ENCODE measurements around the gene CNTNAP2.
"Not testable (repeated sequence)": the region's sequence is repeated elsewhere in the genome, so short reads cannot be mapped to it uniquely, and the experiment has no call there.

The CNTNAP2 gene

GRCh38 chr7:148261523-148261922 lies 2144.9 kb downstream of the CNTNAP2 start:
- no peak for DNase-seq (ENCODE audit: extremely low read depth in 1 of 2, low read depth in 1 of 2)

GRCh38 chr7:148261996-148262688 lies 2145.5 kb downstream of the CNTNAP2 start:
- DNase-seq (ENCODE audit: extremely low read depth in 1 of 2, low read depth in 1 of 2), result no peak

- DNase-seq (ENCODE audit: extremely low read depth in 1 of 2, low read depth in 1 of 2), result peak in 1 of 2 donors; percentile 53
These were observed 2146.2 kb downstream of the CNTNAP2 start for GRCh38 chr7:148262721-148263229.

- no peak for DNase-seq (ENCODE audit: extremely low read depth in 1 of 2, low read depth in 1 of 2)
These were observed 2148.4 kb downstream of the CNTNAP2 start for GRCh38 chr7:148264933-148265557.

GRCh38 chr7:148265896-148266295 lies 2149.3 kb downstream of the CNTNAP2 start:
- no peak for DNase-seq (ENCODE audit: extremely low read depth in 1 of 2, low read depth in 1 of 2)

GRCh38 chr7:148266795-148267194 lies 2150.2 kb downstream of the CNTNAP2 start:
- DNase-seq (ENCODE audit: extremely low read depth in 1 of 2, low read depth in 1 of 2), result no peak

- no peak for DNase-seq (ENCODE audit: extremely low read depth in 1 of 2, low read depth in 1 of 2)
These were observed 2154.0 kb downstream of the CNTNAP2 start for GRCh38 chr7:148270576-148270975.

- no peak for DNase-seq (ENCODE audit: extremely low read depth in 1 of 2, low read depth in 1 of 2)
These were observed 2157.5 kb downstream of the CNTNAP2 start for GRCh38 chr7:148274118-148274517.

- DNase-seq (ENCODE audit: extremely low read depth in 1 of 2, low read depth in 1 of 2), result no peak
These were observed 2158.8 kb downstream of the CNTNAP2 start for GRCh38 chr7:148275359-148275890.

GRCh38 chr7:148276314-148277041 lies 2159.9 kb downstream of the CNTNAP2 start:
- no peak for DNase-seq (ENCODE audit: extremely low read depth in 1 of 2, low read depth in 1 of 2)

- DNase-seq (ENCODE audit: extremely low read depth in 1 of 2, low read depth in 1 of 2), result no peak
These were observed 2160.6 kb downstream of the CNTNAP2 start for GRCh38 chr7:148277042-148277660.

GRCh38 chr7:148286150-148286549 lies 2169.5 kb downstream of the CNTNAP2 start:
- DNase-seq (ENCODE audit: extremely low read depth in 1 of 2, low read depth in 1 of 2), result no peak

GRCh38 chr7:148287538-148287937 lies 2170.9 kb downstream of the CNTNAP2 start:
- DNase-seq (ENCODE audit: extremely low read depth in 1 of 2, low read depth in 1 of 2), result no peak

- no peak for DNase-seq (ENCODE audit: extremely low read depth in 1 of 2, low read depth in 1 of 2)
These were observed 2172.1 kb downstream of the CNTNAP2 start for GRCh38 chr7:148288592-148289151.

- DNase-seq (ENCODE audit: extremely low read depth in 1 of 2, low read depth in 1 of 2), result no peak
These were observed 2173.0 kb downstream of the CNTNAP2 start for GRCh38 chr7:148289630-148290029.

- DNase-seq (ENCODE audit: extremely low read depth in 1 of 2, low read depth in 1 of 2), result no peak
These were observed 2173.9 kb downstream of the CNTNAP2 start for GRCh38 chr7:148290538-148290937.

GRCh38 chr7:148291799-148292198 lies 2175.2 kb downstream of the CNTNAP2 start:
- DNase-seq (ENCODE audit: extremely low read depth in 1 of 2, low read depth in 1 of 2), result no peak

- DNase-seq (ENCODE audit: extremely low read depth in 1 of 2, low read depth in 1 of 2), result no peak
These were observed 2180.5 kb downstream of the CNTNAP2 start for GRCh38 chr7:148296994-148297644.

GRCh38 chr7:148298768-148299167 lies 2182.2 kb downstream of the CNTNAP2 start:
- not testable (repeated sequence) for DNase-seq (ENCODE audit: extremely low read depth in 1 of 2, low read depth in 1 of 2)
